Adrenal gland (tissue), 5 donors: Measurements from ENCODE around the gene FOXS1.

Experiments
- POLR2A ChIP-seq, 2 donors: fragments of 450-650 bp; IDR thresholded peaks; one replicate each; pipeline ENCODE4 v1.6.1; 2017; ENCODE audit warnings: antibody characterized with exemption in 2 of 2, mild to moderate bottlenecking in 2 of 2, moderate library complexity in 1 of 2
- TF ChIP-seq, protein P1 (sequence below), 6 experiments: fragments of 450-650 bp in 4 of 6; fragments of 200-600 bp in 2 of 6; sonication (generic) in 1 of 6; IDR thresholded peaks; 1 replicate in 5 of 6; 2 replicates in 1 of 6; pipeline versions ENCODE4 v1.5.1 to v1.8.0; 2016 to 2021; ENCODE audit warnings: antibody characterized with exemption in 6 of 6, mild to moderate bottlenecking in 2 of 6, moderate library complexity in 1 of 6
- donor health status: DM: no; HTN: no; CAD: no.

GRCh38 chr20:31857861-31858759 is 12.7 kb upstream of the FOXS1 start:
- TF ChIP-seq, protein P1, sequence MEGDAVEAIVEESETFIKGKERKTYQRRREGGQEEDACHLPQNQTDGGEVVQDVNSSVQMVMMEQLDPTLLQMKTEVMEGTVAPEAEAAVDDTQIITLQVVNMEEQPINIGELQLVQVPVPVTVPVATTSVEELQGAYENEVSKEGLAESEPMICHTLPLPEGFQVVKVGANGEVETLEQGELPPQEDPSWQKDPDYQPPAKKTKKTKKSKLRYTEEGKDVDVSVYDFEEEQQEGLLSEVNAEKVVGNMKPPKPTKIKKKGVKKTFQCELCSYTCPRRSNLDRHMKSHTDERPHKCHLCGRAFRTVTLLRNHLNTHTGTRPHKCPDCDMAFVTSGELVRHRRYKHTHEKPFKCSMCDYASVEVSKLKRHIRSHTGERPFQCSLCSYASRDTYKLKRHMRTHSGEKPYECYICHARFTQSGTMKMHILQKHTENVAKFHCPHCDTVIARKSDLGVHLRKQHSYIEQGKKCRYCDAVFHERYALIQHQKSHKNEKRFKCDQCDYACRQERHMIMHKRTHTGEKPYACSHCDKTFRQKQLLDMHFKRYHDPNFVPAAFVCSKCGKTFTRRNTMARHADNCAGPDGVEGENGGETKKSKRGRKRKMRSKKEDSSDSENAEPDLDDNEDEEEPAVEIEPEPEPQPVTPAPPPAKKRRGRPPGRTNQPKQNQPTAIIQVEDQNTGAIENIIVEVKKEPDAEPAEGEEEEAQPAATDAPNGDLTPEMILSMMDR (IDR thresholded peaks at IDR 0.05), result no peak
- TF ChIP-seq POLR2A (IDR thresholded peaks at IDR 0.05), result no peak
